Aorta (tissue), 5 donors: ENCODE measurements around the gene TUB. TPM values are rescaled to one million over a fixed set of nuclear protein-coding genes. Genes with fewer than 3 reads are reported as not detected.

ENCODE experiments used
- ATAC-seq: fragments of 200-7000 bp; cut with Tn5 transposase; one replicate; pipeline ENCODE4 v1.9.1; 2022; ENCODE audit warnings: moderate library complexity; ENCODE audit not compliant: low FRiP score
- DNase-seq, 2 donors: peaks; one replicate each; pipeline ENCODE4 v3.0.0-alpha.2; 2020
- H3K27ac ChIP-seq, 2 donors: one replicate each; pipeline ENCODE4 v1.5.1; 2013; ENCODE audit warnings: low read length in 2 of 2, mild to moderate bottlenecking in 2 of 2, moderate library complexity in 2 of 2, control low read depth in 1 of 2, inconsistent platforms in 1 of 2, low read depth in 1 of 2
- H3K27me3 ChIP-seq, 2 donors: one replicate each; pipeline ENCODE4 v1.6.1; 2013; ENCODE audit warnings: control low read depth in 1 of 2, low read length in 1 of 2, mild to moderate bottlenecking in 1 of 2, moderate library complexity in 1 of 2; ENCODE audit not compliant: insufficient read depth in 2 of 2, control insufficient read depth in 1 of 2
- H3K36me3 ChIP-seq, 2 donors: one replicate each; pipeline ENCODE4 v1.6.1; 2013; ENCODE audit warnings: control low read depth in 1 of 2, low read length in 1 of 2, mild to moderate bottlenecking in 1 of 2; ENCODE audit not compliant: insufficient read depth in 2 of 2, control insufficient read depth in 1 of 2
- H3K4me1 ChIP-seq, 2 donors: one replicate each; pipeline ENCODE4 v1.6.1; 2013; ENCODE audit warnings: low read length in 2 of 2, control low read depth in 1 of 2, mild to moderate bottlenecking in 1 of 2, moderate library complexity in 1 of 2; ENCODE audit not compliant: insufficient read depth in 2 of 2, control insufficient read depth in 1 of 2
- H3K4me3 ChIP-seq, 2 donors: one replicate each; pipeline ENCODE4 v1.5.1; 2013; ENCODE audit warnings: low read length in 2 of 2, control low read depth in 1 of 2, mild to moderate bottlenecking in 1 of 2
- H3K9me3 ChIP-seq: one replicate; pipeline ENCODE4 v1.6.1; 2013; ENCODE audit warnings: mild to moderate bottlenecking, low read length; ENCODE audit not compliant: control insufficient read depth
- whole genome bisulfite sequencing, 2 donors: extraction: QIAGEN DNeasy Blood & Tissue Kit; methylation state at CpG; one replicate each; pipeline ENCODE4 v1.1.7; 2013; 5-methylcytosine and 5-hydroxymethylcytosine counted together
- intact Hi-C, 2 donors: fragments of 100-400 bp; cut with DNase I; formaldehyde crosslinking; loops; one replicate each; pipeline versions ENCODE4 v1.14.2 to v1.15.0; 2022
- polyA plus RNA-seq, 2 donors: library from polyadenylated mRNA; stranded (reverse); fragments of 200-250 nt; gene quantifications; one replicate each; pipeline ENCODE4 v1.2.3, GENCODE V29; 2013
- total RNA-seq, 2 donors: library from RNA; stranded (reverse); fragmentation: NEBNext Ultra II Directional; extraction: Animal tissue kit (Norgen Biotek cat#: 25700); gene quantifications; one replicate each; pipeline ENCODE4 v1.2.1, GENCODE V29; 2021
- donor health status: healthy with polysubstance abuse.
- donor health status: Bipolar disorder and iron deficiency.
- donor health status: DM: no; HTN: no; CAD: no.
- donor health status: DM: no; HTN: no; CAD: no.
- donor health status: DM: yes; HTN: yes; CAD: no.

Gene TUB
- total and polyA plus RNA-seq, 4 donors: 1.5 to 12.9 (median 5.0) TPM

GRCh38 chr11:8097062-8097461 is 16.1 kb downstream of the TUB start:
- Histone ChIP-seq H3K36me3 (peaks cover 0 to 2% of the 10 kb centered on the region in 2 donors), H3K9me3 (no peaks in the 10 kb centered on the region), H3K27ac (no peak overlapping the region), H3K27me3 (no peaks in the 10 kb centered on the region), H3K4me1 (no peaks in the 10 kb centered on the region), H3K4me3 (no peak overlapping the region)
- 90 to 92% methylated on average over 8 of the region's 8 CpGs for WGBS, 2 donors
- ATAC-seq (no peak), DNase-seq (no peak)
- intact Hi-C loops: loop anchor here in 1 of 2 donors (5.0 to 10.0 kb wide), 2 partner anchors 85 to 202 kb away; no protein-coding TSS in a partner anchor

GRCh38 chr11:8097468-8097867 is 16.5 kb downstream of the TUB start:
- ATAC-seq (no peak), DNase-seq (no peak)
- Histone ChIP-seq H3K4me1 (no peaks in the 10 kb centered on the region), H3K36me3 (peaks cover 0 to 2% of the 10 kb centered on the region in 2 donors), H3K4me3 (no peak overlapping the region), H3K27me3 (no peaks in the 10 kb centered on the region), H3K27ac (no peak overlapping the region), H3K9me3 (no peaks in the 10 kb centered on the region)
- intact Hi-C loops: loop anchor here in 1 of 2 donors (5.0 to 10.0 kb wide), 2 partner anchors 85 to 203 kb away; no protein-coding TSS in a partner anchor
- 84 to 85% methylated on average over 9 of the region's 9 CpGs for WGBS, 2 donors

GRCh38 chr11:8097926-8098325 is 16.9 kb downstream of the TUB start:
- H3K4me3 ChIP-seq: no peak overlapping the region
- no peaks in the 10 kb centered on the region for H3K27me3 ChIP-seq
- intact Hi-C loops: loop anchor here (2.0 to 10.0 kb wide), 5 partner anchors 63 to 203 kb away; no protein-coding TSS in a partner anchor
- H3K27ac ChIP-seq: no peak overlapping the region
- no peaks in the 10 kb centered on the region for H3K4me1 ChIP-seq
- ATAC-seq (no peak), DNase-seq (no peak)
- 79 to 85% methylated on average over 2 of the region's 2 CpGs for WGBS, 2 donors
- H3K36me3 ChIP-seq: peaks cover 0 to 2% of the 10 kb centered on the region in 2 donors
- H3K9me3 ChIP-seq: no peaks in the 10 kb centered on the region

- intact Hi-C loops: loop anchor here (2.0 to 10.0 kb wide), 5 partner anchors 64 to 204 kb away; no protein-coding TSS in a partner anchor
- DNase-seq: no peak
- Histone ChIP-seq H3K36me3 (peaks cover 0 to 4% of the 10 kb centered on the region in 2 donors), H3K4me3 (no peak overlapping the region), H3K27me3 (no peaks in the 10 kb centered on the region), H3K27ac (no peak overlapping the region), H3K9me3 (no peaks in the 10 kb centered on the region), H3K4me1 (no peaks in the 10 kb centered on the region)
- no peak for ATAC-seq
- WGBS, 2 donors: 74 to 79% methylated on average over 4 of the region's 4 CpGs
These were observed 17.4 kb downstream of the TUB start for GRCh38 chr11:8098361-8098760.

- Histone ChIP-seq H3K9me3 (no peaks in the 10 kb centered on the region), H3K36me3 (peaks cover 0 to 4% of the 10 kb centered on the region in 2 donors), H3K4me1 (no peaks in the 10 kb centered on the region), H3K27ac (no peak overlapping the region), H3K4me3 (no peak overlapping the region), H3K27me3 (no peaks in the 10 kb centered on the region)
- intact Hi-C loops: loop anchor here (2.0 to 10.0 kb wide), 5 partner anchors 64 to 204 kb away; no protein-coding TSS in a partner anchor
- DNase-seq: no peak
- WGBS, 2 donors: 75 to 76% methylated on average over 6 of the region's 6 CpGs
- no peak for ATAC-seq
These were observed 17.9 kb downstream of the TUB start for GRCh38 chr11:8098879-8099278.

GRCh38 chr11:8099291-8099899 is 18.4 kb downstream of the TUB start:
- WGBS, 2 donors: 44 to 54% methylated on average over 3 of the region's 3 CpGs
- ATAC-seq (no peak), DNase-seq (peak; percentile 81 to 90)
- H3K36me3 ChIP-seq: peaks cover 0 to 4% of the 10 kb centered on the region in 2 donors
- intact Hi-C loops: loop anchor here (2.0 to 10.0 kb wide), 5 partner anchors 65 to 205 kb away; no protein-coding TSS in a partner anchor
- no peaks in the 10 kb centered on the region for H3K27me3 ChIP-seq
- H3K4me1 ChIP-seq: no peaks in the 10 kb centered on the region
- no peak overlapping the region for H3K4me3 ChIP-seq
- H3K27ac ChIP-seq: no peak overlapping the region
- H3K9me3 ChIP-seq: no peaks in the 10 kb centered on the region

GRCh38 chr11:8100158-8100557 is 19.1 kb downstream of the TUB start:
- no peak for ATAC-seq
- Histone ChIP-seq H3K9me3 (no peaks in the 10 kb centered on the region), H3K4me1 (no peaks in the 10 kb centered on the region), H3K36me3 (peaks cover 0 to 4% of the 10 kb centered on the region in 2 donors), H3K27ac (no peak overlapping the region), H3K4me3 (no peak overlapping the region), H3K27me3 (no peaks in the 10 kb centered on the region)
- WGBS, 2 donors: 88 to 94% methylated on average over 14 of the region's 14 CpGs
- DNase-seq: peak in 1 of 2 donors; percentile 32
- intact Hi-C loops: no loop called here

GRCh38 chr11:8100605-8101004 is 19.6 kb downstream of the TUB start:
- DNase-seq: peak in 1 of 2 donors; percentile 37

GRCh38 chr11:8101421-8101820 is 20.4 kb downstream of the TUB start:
- ATAC-seq (no peak), DNase-seq (no peak)
- Histone ChIP-seq H3K36me3 (peaks cover 0 to 6% of the 10 kb centered on the region in 2 donors), H3K4me1 (no peaks in the 10 kb centered on the region), H3K27ac (no peak overlapping the region), H3K4me3 (no peak overlapping the region), H3K27me3 (no peaks in the 10 kb centered on the region), H3K9me3 (no peaks in the 10 kb centered on the region)
- intact Hi-C loops: no loop called here
- WGBS, 2 donors: 96 to 97% methylated on average over 11 of the region's 11 CpGs

More at GRCh38 chr11:8100605-8101004, 19.6 kb downstream of the TUB start:
- Histone ChIP-seq H3K9me3 (no peaks in the 10 kb centered on the region), H3K27ac (no peak overlapping the region), H3K4me1 (no peaks in the 10 kb centered on the region), H3K36me3 (peaks cover 0 to 4% of the 10 kb centered on the region in 2 donors), H3K27me3 (no peaks in the 10 kb centered on the region), H3K4me3 (no peak overlapping the region)
- ATAC-seq: no peak
- intact Hi-C loops: no loop called here
- 94 to 95% methylated on average over 8 of the region's 8 CpGs for WGBS, 2 donors
